GM12878 (cell line): ENCODE results near the gene ARL3. TPM values are rescaled to one million over a fixed set of nuclear protein-coding genes. Genes with fewer than 3 reads are reported as not detected.

Experiments used
- ATAC-seq: fragments of 200-7000 bp; cut with Tn5 transposase; 3 replicates; pipeline ENCODE4 v1.9.1; 2020; ENCODE audit warnings: mild to moderate bottlenecking, moderate library complexity
- BruUV-seq: library from RNA; stranded (reverse); fragments of 400-500 nt; replicated peaks from 2 replicates; lab custom pipeline; 2021; lab: Mats Ljungman, UMichigan
- CTCF ChIA-PET: fragments of 300-600 bp; sonication (Branson Sonifier 250); formaldehyde crosslinking; extraction: SDS; loops from one replicate; lab custom pipeline; 2021; ENCODE audit warnings: inconsistent platforms; lab: Yijun Ruan, JAX
- POLR2A ChIA-PET: fragments of 350-600 bp; formaldehyde crosslinking; extraction: SDS; loops from one replicate; lab custom pipeline; 2021; ENCODE audit warnings: inconsistent platforms; lab: Charles Lee
- RAD21 ChIA-PET: fragments of 300-600 bp; sonication (Branson Sonifier 250); formaldehyde crosslinking; loops from one replicate; lab custom pipeline; 2023; ENCODE audit warnings: antibody characterized with exemption; ENCODE audit not compliant: unreplicated experiment; lab: Charles Lee
- SMC1A ChIA-PET: fragments of 300-600 bp; sonication (Branson Sonifier 250); formaldehyde crosslinking; loops from one replicate; lab custom pipeline; 2023; ENCODE audit not compliant: unreplicated experiment, uncharacterized antibody; lab: Charles Lee
- DNase-seq: peaks from one replicate; pipeline ENCODE4 v3.0.0-alpha.2; 2011; ENCODE audit warnings: low read depth, low spot score
- FAIRE-seq: peaks from 3 replicates; lab custom pipeline; 2011; peaks lifted over from hg19 to GRCh38; lab: Jason Lieb, UNC
- H2AFZ ChIP-seq: 2 replicates; pipeline ENCODE4 v1.6.0; 2011; ENCODE audit warnings: low read depth, low read length, control low read depth; ENCODE audit not compliant: control insufficient read depth
- H3K27ac ChIP-seq: 2 replicates; pipeline ENCODE4 v1.5.1; 2011; ENCODE audit warnings: control low read depth; ENCODE audit not compliant: control insufficient read depth, insufficient read depth
- H3K27me3 ChIP-seq, 2 experiments: replicated peaks in 1 of 2; 2 replicates each; pipeline versions ENCODE4 v1.6.0 to v1.6.1; 2011; ENCODE audit warnings: low read length in 1 of 2; ENCODE audit not compliant: control insufficient read depth in 2 of 2, insufficient read depth in 2 of 2
- H3K36me3 ChIP-seq, 2 experiments: 2 replicates each; pipeline ENCODE4 v1.5.1; 2011; ENCODE audit warnings: low read length in 1 of 2; ENCODE audit not compliant: control insufficient read depth in 2 of 2, insufficient read depth in 2 of 2
- H3K4me1 ChIP-seq: 2 replicates; pipeline ENCODE4 v1.6.1; 2011; ENCODE audit warnings: mild to moderate bottlenecking, low read length, moderate library complexity, mixed read lengths; ENCODE audit not compliant: control insufficient read depth, insufficient read depth
- H3K4me2 ChIP-seq: 2 replicates; pipeline ENCODE4 v1.6.0; 2011; ENCODE audit warnings: control low read depth; ENCODE audit not compliant: control insufficient read depth, insufficient read depth
- H3K4me3 ChIP-seq: fragments of 200-600 bp; sonication (generic); 2 replicates; pipeline ENCODE4 v1.5.1; 2016
- H3K79me2 ChIP-seq: 2 replicates; pipeline ENCODE4 v1.6.0; 2011; ENCODE audit warnings: low read length; ENCODE audit not compliant: control insufficient read depth, insufficient read depth
- H3K9ac ChIP-seq: 2 replicates; pipeline ENCODE4 v1.8.0; 2011; ENCODE audit warnings: low read length, control low read depth, mixed read lengths; ENCODE audit not compliant: control insufficient read depth, insufficient read depth
- H3K9me3 ChIP-seq: replicated peaks from 3 replicates; pipeline ENCODE4 v1.5.1; 2011; ENCODE audit warnings: mild to moderate bottlenecking, low read length; ENCODE audit not compliant: control insufficient read depth, insufficient read depth
- H4K20me1 ChIP-seq: 2 replicates; pipeline ENCODE4 v1.6.0; 2011; ENCODE audit not compliant: control insufficient read depth, insufficient read depth
- CBX5 ChIP-seq: sonication (generic); IDR thresholded peaks from 2 replicates; pipeline ENCODE4 v1.6.1; 2016; ENCODE audit warnings: low read depth, moderate library complexity, mild to moderate bottlenecking, inconsistent platforms
- HDAC6 ChIP-seq: fragments of 200-600 bp; sonication (generic); IDR thresholded peaks from one replicate; pipeline ENCODE4 v1.8.0; 2017; ENCODE audit warnings: antibody characterized with exemption; ENCODE audit not compliant: unreplicated experiment
- MTA2 ChIP-seq: fragments of 450-650 bp; IDR thresholded peaks from 2 replicates; pipeline ENCODE4 v1.6.1; 2016; ENCODE audit warnings: low read depth, mild to moderate bottlenecking, moderate library complexity
- POLR2A ChIP-seq: IDR thresholded peaks from 2 replicates; pipeline ENCODE4 v1.6.1; 2011; ENCODE audit warnings: low read depth, mild to moderate bottlenecking, low read length
- SIX5 ChIP-seq: IDR thresholded peaks from 2 replicates; pipeline ENCODE4 v1.6.1; 2011; ENCODE audit warnings: mild to moderate bottlenecking, low read depth, low read length, moderate library complexity; ENCODE audit not compliant: severe bottlenecking
- SMAD1 ChIP-seq: fragments of 450-650 bp; IDR thresholded peaks from 2 replicates; pipeline ENCODE4 v1.6.1; 2018; ENCODE audit warnings: mild to moderate bottlenecking, low read depth; ENCODE audit not compliant: partially characterized antibody
- ZBTB33 ChIP-seq: fragments of 450-650 bp; IDR thresholded peaks from 2 replicates; pipeline ENCODE4 v1.6.1; 2017; ENCODE audit warnings: mild to moderate bottlenecking
- ZSCAN29 ChIP-seq: fragments of 450-650 bp; IDR thresholded peaks from 2 replicates; pipeline ENCODE4 v1.6.1; 2017; ENCODE audit warnings: mild to moderate bottlenecking, moderate library complexity
- WGBS: methylation state at CpG from one replicate; pipeline ENCODE4 v1.1.6; 2016; ENCODE audit warnings: low lambda C conversion rate; ENCODE audit not compliant: insufficient replicate concordance, insufficient coverage; ENCODE audit errors: missing lambda C conversion rate; 5-methylcytosine and 5-hydroxymethylcytosine counted together
- in situ Hi-C: fragments of 300-500 bp; cut with MboI; formaldehyde crosslinking; loops from 9 replicates; pipeline ENCODE4 v1.14.3; 2018; ENCODE audit warnings: mixed read lengths
- intact Hi-C: fragments of 100-400 bp; cut with micrococcal nuclease; formaldehyde crosslinking; loops from one replicate; pipeline ENCODE4 v1.14.2; 2022; ENCODE audit not compliant: unreplicated experiment
- polyA plus RNA-seq, 11 experiments: library from polyadenylated mRNA; depleted of rRNA in 4 of 11; unstranded in 6 of 11; stranded (reverse) in 5 of 11; fragments of >200 nt; fragmentation: Nextera tagmentation in 4 of 11; fragmentation: Illumina TruSeq in 1 of 11; extraction: Ambion mirVana in 4 of 11; extraction: Trizol in 1 of 11; gene quantifications; 1 replicate in 1 of 11; 2 replicates in 10 of 11; pipeline versions ENCODE4 v1.2.1 to v1.2.3, GENCODE V29; 2011 to 2016; ENCODE audit warnings: inconsistent platforms in 2 of 11, missing spikeins in 2 of 11, low read depth in 1 of 11
- total RNA-seq, 4 experiments: library from RNA; depleted of rRNA in 3 of 4; stranded (reverse); fragments of >200 nt in 3 of 4; fragmentation: Illumina TruSeq in 1 of 4; extraction: Trizol in 1 of 4; gene quantifications; 2 replicates each; pipeline versions ENCODE4 v1.2.1 to v1.2.3, GENCODE V29; 2013 to 2021
- TF ChIP-seq, protein P1 (sequence below): fragments of 450-650 bp; IDR thresholded peaks from 2 replicates; pipeline ENCODE4 v1.6.1; 2016; ENCODE audit warnings: mild to moderate bottlenecking, moderate library complexity, borderline replicate concordance

Gene ARL3
- total and polyA plus RNA-seq, 10 of the 15 experiments (the other 5 are each of a cell fraction or from before 2014, with no cell fraction given): 4.9 to 26.1 (median 11.0) TPM

- Histone ChIP-seq H3K36me3 (peaks cover 0 to 2% of the 10 kb centered on the region in 2 experiments; a peak in 2 of 4 replicates), H4K20me1 (no peaks in the 10 kb centered on the region), H3K4me3 (no peak overlapping the region), H3K9me3 (no peaks in the 10 kb centered on the region), H2AFZ (no peak overlapping the region), H3K79me2 (no peaks in the 10 kb centered on the region), H3K4me1 (peaks cover 29% of the 10 kb centered on the region), H3K27ac (no peak overlapping the region), H3K27me3 (no peaks in the 10 kb centered on the region), H3K4me2 (no peak overlapping the region), H3K9ac (no peak overlapping the region)
- ChIA-PET CTCF (interaction anchor here (0.8 to 8.7 kb wide), 18 partner anchors 8 to 224 kb away, joined by 3 to 128 read pairs (median 7); partner anchors contain the start of genes ACTR1A, ARL3, SFXN2 and SUFU), POLR2A (interaction anchor here (0.6 to 7.3 kb wide), 10 partner anchors 10 to 251 kb away, joined by 3 to 151 read pairs (median 3); partner anchors contain the start of genes ARL3, SFXN2 and TRIM8), RAD21 (interaction anchor here (0.6 to 8.4 kb wide), 8 partner anchors 11 to 95 kb away, joined by 3 to 140 read pairs (median 7); partner anchors contain the start of genes ARL3 and SFXN2), SMC1A (interaction anchor here (0.7 to 8.2 kb wide), 16 partner anchors 9 to 223 kb away, joined by 3 to 140 read pairs (median 4); partner anchors contain the start of genes ARL3, BORCS7, SFXN2 and TRIM8)
- intact Hi-C loops (loop anchor here (2.0 kb wide), 1 partner anchor 35 kb away; no protein-coding TSS in a partner anchor), in situ Hi-C loops (no loop called here)
- WGBS: 97% methylated on average over 9 of the region's 9 CpGs
- DNase-seq (no peak), FAIRE-seq (no peak), ATAC-seq (no peak)
- BruUV-seq: no TSS peak
- TF ChIP-seq MTA2 (no peak), CBX5 (no peak), POLR2A (no peak), SIX5 (no peak), HDAC6 (no peak), ZBTB33 (no peak), SMAD1 (no peak), ZSCAN29 (no peak)
- TF ChIP-seq, protein P1, sequence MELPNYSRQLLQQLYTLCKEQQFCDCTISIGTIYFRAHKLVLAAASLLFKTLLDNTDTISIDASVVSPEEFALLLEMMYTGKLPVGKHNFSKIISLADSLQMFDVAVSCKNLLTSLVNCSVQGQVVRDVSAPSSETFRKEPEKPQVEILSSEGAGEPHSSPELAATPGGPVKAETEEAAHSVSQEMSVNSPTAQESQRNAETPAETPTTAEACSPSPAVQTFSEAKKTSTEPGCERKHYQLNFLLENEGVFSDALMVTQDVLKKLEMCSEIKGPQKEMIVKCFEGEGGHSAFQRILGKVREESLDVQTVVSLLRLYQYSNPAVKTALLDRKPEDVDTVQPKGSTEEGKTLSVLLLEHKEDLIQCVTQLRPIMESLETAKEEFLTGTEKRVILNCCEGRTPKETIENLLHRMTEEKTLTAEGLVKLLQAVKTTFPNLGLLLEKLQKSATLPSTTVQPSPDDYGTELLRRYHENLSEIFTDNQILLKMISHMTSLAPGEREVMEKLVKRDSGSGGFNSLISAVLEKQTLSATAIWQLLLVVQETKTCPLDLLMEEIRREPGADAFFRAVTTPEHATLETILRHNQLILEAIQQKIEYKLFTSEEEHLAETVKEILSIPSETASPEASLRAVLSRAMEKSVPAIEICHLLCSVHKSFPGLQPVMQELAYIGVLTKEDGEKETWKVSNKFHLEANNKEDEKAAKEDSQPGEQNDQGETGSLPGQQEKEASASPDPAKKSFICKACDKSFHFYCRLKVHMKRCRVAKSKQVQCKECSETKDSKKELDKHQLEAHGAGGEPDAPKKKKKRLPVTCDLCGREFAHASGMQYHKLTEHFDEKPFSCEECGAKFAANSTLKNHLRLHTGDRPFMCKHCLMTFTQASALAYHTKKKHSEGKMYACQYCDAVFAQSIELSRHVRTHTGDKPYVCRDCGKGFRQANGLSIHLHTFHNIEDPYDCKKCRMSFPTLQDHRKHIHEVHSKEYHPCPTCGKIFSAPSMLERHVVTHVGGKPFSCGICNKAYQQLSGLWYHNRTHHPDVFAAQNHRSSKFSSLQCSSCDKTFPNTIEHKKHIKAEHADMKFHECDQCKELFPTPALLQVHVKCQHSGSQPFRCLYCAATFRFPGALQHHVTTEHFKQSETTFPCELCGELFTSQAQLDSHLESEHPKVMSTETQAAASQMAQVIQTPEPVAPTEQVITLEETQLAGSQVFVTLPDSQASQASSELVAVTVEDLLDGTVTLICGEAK: no peak
Measured at GRCh38 chr10:102678068-102678400, 36.2 kb downstream of the ARL3 start.
